Ovary (tissue), 9 donors: ENCODE results near the gene SEC62. TPM values are rescaled to one million over a fixed set of nuclear protein-coding genes. Genes with fewer than 3 reads are reported as not detected.
"Not testable (repeated sequence)": the region's sequence is repeated elsewhere in the genome, so short reads cannot be mapped to it uniquely, and the experiment has no call there.

ENCODE experiments used
- DNase-seq, 5 donors: peaks; one replicate each; pipeline ENCODE4 v3.0.0-alpha.2; 2019 to 2020
- H3K27ac ChIP-seq, 2 donors: fragments of 200-600 bp; one replicate each; pipeline versions ENCODE4 v1.5.1 to v1.8.0; 2019 to 2022
- H3K27me3 ChIP-seq: fragments of 200-600 bp; one replicate; pipeline ENCODE4 v1.8.0; 2022
- H3K36me3 ChIP-seq: fragments of 200-600 bp; sonication (generic); one replicate; pipeline ENCODE4 v1.5.1; 2019
- H3K4me1 ChIP-seq: one replicate; pipeline ENCODE4 v1.8.1; 2013; ENCODE audit warnings: mild to moderate bottlenecking, moderate library complexity; ENCODE audit not compliant: insufficient read depth
- H3K4me3 ChIP-seq: fragments of 200-600 bp; sonication (generic); one replicate; pipeline ENCODE4 v1.5.1; 2017
- H3K9me3 ChIP-seq, 2 donors: fragments of 200-600 bp in 1 of 2; sonication (generic) in 1 of 2; one replicate each; pipeline versions ENCODE4 v1.5.1 to v1.8.1; 2013 to 2019; ENCODE audit warnings: mild to moderate bottlenecking in 1 of 2, moderate library complexity in 1 of 2
- CTCF ChIP-seq, 3 donors: fragments of 450-650 bp in 2 of 3; fragments of 200-600 bp in 1 of 3; IDR thresholded peaks; one replicate each; pipeline versions ENCODE4 v1.5.1 to v1.8.0; 2016 to 2022; ENCODE audit warnings: antibody characterized with exemption in 3 of 3, mild to moderate bottlenecking in 1 of 3
- EP300 ChIP-seq: sonication (generic); formaldehyde crosslinking; IDR thresholded peaks from one replicate; pipeline ENCODE4 v1.6.1; 2017; ENCODE audit warnings: antibody characterized with exemption
- POLR2A ChIP-seq: fragments of 450-650 bp; IDR thresholded peaks from one replicate; pipeline ENCODE4 v1.6.1; 2017; ENCODE audit warnings: antibody characterized with exemption, mild to moderate bottlenecking, moderate library complexity
- WGBS, 3 donors: extraction: QIAGEN DNeasy Blood & Tissue Kit in 1 of 3; methylation state at CpG; one replicate each; pipeline versions ENCODE4 v1.1.5 to v1.1.7; 2013 to 2017; 5-methylcytosine and 5-hydroxymethylcytosine counted together
- intact Hi-C, 4 donors: fragments of 100-400 bp; cut with DNase I; formaldehyde crosslinking; loops; one replicate each; pipeline versions ENCODE4 v1.11.0 to v1.15.1; 2022 to 2023
- polyA plus RNA-seq, 2 donors: library from polyadenylated mRNA; stranded (reverse); fragments of 200-250 nt in 1 of 2; fragments of 350-450 nt in 1 of 2; fragmentation: Illumina TruSeq in 1 of 2; extraction: RNeasy Lipid Tissue Mini Kit (QIAGEN cat#74804) in 1 of 2; gene quantifications; one replicate each; pipeline ENCODE4 v1.2.3, GENCODE V29; 2013 to 2014
- total RNA-seq, 7 donors: library from RNA; depleted of rRNA in 2 of 7; stranded (reverse); fragments of >200 nt in 2 of 7; fragmentation: NEBNext Ultra II Directional in 3 of 7; extraction: Animal tissue kit (Norgen Biotek cat#: 25700) in 3 of 7; gene quantifications; one replicate each; pipeline versions ENCODE4 v1.1.0 to v1.2.4, GENCODE V29; 2016 to 2023
- donor health status: DM: no; HTN: no; CAD: no; lungs with moderate emphysema.
- donor health status: DM: no; HTN: no; CAD: no.
- donor health status: Bipolar disorder and iron deficiency.
- donor health status: DM: yes; HTN: yes; CAD: no.
- donor health status: DM: no; HTN: no; CAD: no.
- donor health status: DM: yes; HTN: yes; CAD: no.

The SEC62 gene
- total and polyA plus RNA-seq, 9 donors: 34.0 to 178 (median 129) TPM

GRCh38 chr3:170007031-170007663, 40.5 kb downstream of the SEC62 start:
- Histone ChIP-seq H3K4me3 (no peak overlapping the region), H3K36me3 (no peaks in the 10 kb centered on the region), H3K4me1 (no peaks in the 10 kb centered on the region), H3K27ac (no peak overlapping the region), H3K27me3 (no peaks in the 10 kb centered on the region), H3K9me3 (no peaks in the 10 kb centered on the region)
- intact Hi-C loops: no loop called here
- WGBS, 3 donors: 60 to 66% (median 61%) methylated on average over 7 of the region's 7 CpGs
- no peak for DNase-seq
- TF ChIP-seq EP300 (no peak), CTCF (IDR thresholded peaks at IDR 0.05) (no peak), POLR2A (no peak)

- H3K27me3 ChIP-seq: no peaks in the 10 kb centered on the region
- intact Hi-C loops: no loop called here
- WGBS, 3 donors: 83 to 86% (median 85%) methylated on average over 4 of the region's 4 CpGs
- no peak overlapping the region for H3K4me3 ChIP-seq
- H3K27ac ChIP-seq: no peak overlapping the region
- H3K36me3 ChIP-seq: no peaks in the 10 kb centered on the region
- no peaks in the 10 kb centered on the region for H3K4me1 ChIP-seq
- DNase-seq: no peak
- TF ChIP-seq CTCF (IDR thresholded peaks at IDR 0.05): no peak
- no peak for TF ChIP-seq POLR2A
- no peak for TF ChIP-seq EP300
- no peaks in the 10 kb centered on the region for H3K9me3 ChIP-seq
Observed at GRCh38 chr3:170010498-170010897, 43.9 kb downstream of the SEC62 start.

- Histone ChIP-seq H3K27me3 (no peaks in the 10 kb centered on the region), H3K9me3 (no peaks in the 10 kb centered on the region), H3K27ac (no peak overlapping the region), H3K36me3 (no peaks in the 10 kb centered on the region), H3K4me3 (no peak overlapping the region), H3K4me1 (no peaks in the 10 kb centered on the region)
- intact Hi-C loops: no loop called here
- no peak for DNase-seq
- WGBS, 3 donors: 60 to 65% (median 61%) methylated on average over 7 of the region's 7 CpGs
- TF ChIP-seq POLR2A (no peak), EP300 (no peak), CTCF (IDR thresholded peaks at IDR 0.05) (no peak)
Observed at GRCh38 chr3:170012683-170013400, 46.2 kb downstream of the SEC62 start.

GRCh38 chr3:170016057-170016456, 49.5 kb downstream of the SEC62 start:
- Histone ChIP-seq H3K36me3 (no peaks in the 10 kb centered on the region), H3K9me3 (no peaks in the 10 kb centered on the region), H3K27me3 (no peaks in the 10 kb centered on the region), H3K27ac (no peak overlapping the region), H3K4me1 (no peaks in the 10 kb centered on the region), H3K4me3 (no peak overlapping the region)
- WGBS, 3 donors: 70 to 76% (median 75%) methylated on average over 3 of the region's 3 CpGs
- intact Hi-C loops: no loop called here
- no peak for DNase-seq
- TF ChIP-seq POLR2A (no peak), CTCF (IDR thresholded peaks at IDR 0.05) (no peak), EP300 (no peak)

GRCh38 chr3:170019306-170019705, 52.7 kb downstream of the SEC62 start:
- WGBS, 3 donors: 68 to 75% (median 69%) methylated on average over 4 of the region's 4 CpGs
- H3K4me1 ChIP-seq, H3K9me3 ChIP-seq, H3K27ac ChIP-seq, H3K27me3 ChIP-seq, DNase-seq, H3K4me3 ChIP-seq, H3K36me3 ChIP-seq, intact Hi-C loops: not testable (repeated sequence)
